Measurements from ENCODE around the gene GLG1. TPM values are rescaled to one million over a fixed set of nuclear protein-coding genes. Genes with fewer than 3 reads are reported as not detected.

Gene GLG1
- total and polyA plus RNA-seq, 12 donors, result 31.6 to 146 (median 112) TPM

GRCh38 chr16:74465851-74466685 is 140.8 kb downstream of the GLG1 start:
- intact Hi-C loops (cut with DNase I), result loop anchor here in 1 of 2 donors (10.0 kb wide), 1 partner anchor 159 kb away; no protein-coding TSS in a partner anchor
- no peak overlapping the region for H3K4me3 ChIP-seq
- H3K27me3 ChIP-seq, result no peaks in the 10 kb centered on the region
- no peaks in the 10 kb centered on the region for H3K4me1 ChIP-seq (replicated peaks in 1 of 2)
- 77 to 92% (median 85%) methylated on average over 6 of the region's 6 CpGs for whole genome bisulfite sequencing, 4 donors
- no peaks in the 10 kb centered on the region for H3K9me3 ChIP-seq (replicated peaks in 1 of 3)
- peaks cover 0 to 88% of the 10 kb centered on the region in 2 donors for H3K36me3 ChIP-seq (replicated peaks in 1 of 2)
- H3K27ac ChIP-seq, result no peak overlapping the region
- TF ChIP-seq POLR2A (IDR thresholded peaks at IDR 0.05), result no peak
- no peak for TF ChIP-seq CTCF (IDR thresholded peaks at IDR 0.05)
- no peak for DNase-seq

- Histone ChIP-seq H3K9me3 (replicated peaks in 1 of 3) (no peaks in the 10 kb centered on the region), H3K4me1 (replicated peaks in 1 of 2) (no peaks in the 10 kb centered on the region), H3K27ac (no peak overlapping the region), H3K36me3 (replicated peaks in 1 of 2) (peaks cover 0 to 84% of the 10 kb centered on the region in 2 donors), H3K27me3 (no peaks in the 10 kb centered on the region), H3K4me3 (no peak overlapping the region)
- intact Hi-C loops (cut with DNase I), result loop anchor here in 1 of 2 donors (10.0 kb wide), 1 partner anchor 160 kb away; no protein-coding TSS in a partner anchor
- no peak for TF ChIP-seq POLR2A (IDR thresholded peaks at IDR 0.05)
- no peak for TF ChIP-seq CTCF (IDR thresholded peaks at IDR 0.05)
- WGBS, 4 donors, result 83 to 92% (median 89%) methylated on average over 7 of the region's 7 CpGs
- DNase-seq, result no peak
Measured at GRCh38 chr16:74465281-74465680, 141.6 kb downstream of the GLG1 start.

GRCh38 chr16:74463888-74464287 is 143.0 kb downstream of the GLG1 start:
- Histone ChIP-seq H3K36me3 (replicated peaks in 1 of 2) (peaks cover 0 to 82% of the 10 kb centered on the region in 2 donors), H3K4me3 (no peak overlapping the region), H3K4me1 (replicated peaks in 1 of 2) (no peaks in the 10 kb centered on the region), H3K27ac (no peak overlapping the region), H3K27me3 (no peaks in the 10 kb centered on the region), H3K9me3 (replicated peaks in 1 of 3) (no peaks in the 10 kb centered on the region)
- TF ChIP-seq POLR2A (IDR thresholded peaks at IDR 0.05), result no peak
- TF ChIP-seq CTCF (IDR thresholded peaks at IDR 0.05), result no peak
- intact Hi-C loops (cut with DNase I), result loop anchor here in 1 of 2 donors (10.0 kb wide), 1 partner anchor 161 kb away; no protein-coding TSS in a partner anchor
- no peak for DNase-seq
- WGBS, 4 donors, result 94 to 96% (median 95%) methylated on average over 2 of the region's 2 CpGs

GRCh38 chr16:74462361-74462760 is 144.6 kb downstream of the GLG1 start:
- no peaks in the 10 kb centered on the region for H3K27me3 ChIP-seq
- H3K4me3 ChIP-seq, result no peak overlapping the region
- TF ChIP-seq POLR2A (IDR thresholded peaks at IDR 0.05) (no peak), CTCF (IDR thresholded peaks at IDR 0.05) (no peak)
- intact Hi-C loops (cut with DNase I), result loop anchor here in 1 of 2 donors (10.0 kb wide), 1 partner anchor 162 kb away; no protein-coding TSS in a partner anchor
- WGBS, 4 donors, result 69 to 88% (median 75%) methylated on average over 4 of the region's 4 CpGs
- no peak for DNase-seq
- no peaks in the 10 kb centered on the region for H3K9me3 ChIP-seq (replicated peaks in 1 of 3)
- H3K4me1 ChIP-seq (replicated peaks in 1 of 2), result no peaks in the 10 kb centered on the region
- no peak overlapping the region for H3K27ac ChIP-seq
- H3K36me3 ChIP-seq (replicated peaks in 1 of 2), result peaks cover 0 to 82% of the 10 kb centered on the region in 2 donors
